Measurements from ENCODE around the gene FAM83F. TPM values are rescaled to one million over a fixed set of nuclear protein-coding genes. Genes with fewer than 3 reads are reported as not detected.

The FAM83F gene
- total and polyA plus RNA-seq, 2 donors (not counting 1 experiment from before 2014, with no cell fraction given): 0.10 TPM; not detected in 1

DNA sequence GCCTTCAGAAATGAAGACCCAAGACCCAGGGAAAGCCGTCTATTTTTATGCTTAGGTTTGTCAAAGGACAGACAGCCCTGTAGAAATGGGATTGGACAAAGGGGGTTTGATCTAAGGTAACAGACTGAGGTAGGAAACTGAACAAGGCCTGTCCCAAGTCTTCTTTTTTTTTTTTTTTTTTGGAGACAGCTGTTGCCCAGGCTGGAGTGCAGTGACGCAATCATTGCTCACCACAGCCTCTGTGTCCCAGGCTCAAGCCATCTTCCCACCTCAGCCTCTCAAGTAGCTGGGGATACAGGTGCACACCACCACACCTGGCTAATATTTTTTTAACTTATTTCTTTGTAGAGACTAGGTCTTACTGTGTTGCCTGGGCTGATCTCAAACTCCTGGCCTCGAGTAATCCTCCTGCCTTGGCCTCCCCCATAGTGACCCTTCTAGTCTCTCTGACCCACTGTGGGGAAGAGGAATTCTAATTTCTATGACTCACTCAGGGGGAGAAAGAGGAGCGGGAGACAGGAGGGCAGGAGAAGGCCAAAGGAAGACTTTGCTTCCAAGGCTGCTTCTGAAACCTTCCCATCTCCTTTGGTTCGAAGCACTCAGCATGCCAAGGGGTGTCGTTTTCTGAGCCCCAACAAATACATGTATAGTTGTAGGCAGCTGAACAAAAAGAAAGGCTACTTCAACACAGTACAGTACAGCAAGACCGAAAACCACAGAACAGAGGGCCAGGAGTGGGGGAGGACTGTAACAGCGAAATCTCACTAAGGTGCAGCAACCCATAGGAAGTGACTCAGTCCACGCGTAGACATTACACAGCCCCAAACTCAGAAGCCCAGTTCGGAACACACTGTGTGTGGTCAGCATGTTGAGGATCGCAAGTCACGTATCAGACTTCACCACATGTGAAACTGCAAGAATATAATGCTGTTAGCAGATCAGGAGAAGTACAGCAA is 33.7 kb upstream of the FAM83F start:
- H3K27ac Mint-ChIP-seq: no peak overlapping the region
- H3K9ac ChIP-seq (ENCODE audit: low read length): no peak overlapping the region
- intact Hi-C loops (cut with micrococcal nuclease): no loop called here

More for the DNA sequence above, 33.7 kb upstream of the FAM83F start:
- ATAC-seq (ENCODE audit: low read depth) (no peak), DNase-seq (no peak)
- no peaks in the 10 kb centered on the region for H4K20me1 ChIP-seq (ENCODE audit: control insufficient read depth, insufficient read depth, low read length, poor library complexity, severe bottlenecking)
- H3K36me3 ChIP-seq (replicated peaks in 1 of 2; ENCODE audit: control extremely low read depth in 1 of 2, control insufficient read depth in 1 of 2, extremely low read depth in 1 of 2, insufficient read depth in 2 of 2, low read length in 1 of 2): peaks cover 0 to 37% of the 10 kb centered on the region in 2 experiments
- H3K27me3 ChIP-seq (replicated peaks in 1 of 4; ENCODE audit: control extremely low read depth in 1 of 4, control insufficient read depth in 3 of 4, insufficient read depth in 4 of 4, low read length in 3 of 4): no peaks in the 10 kb centered on the region
- no peaks in the 10 kb centered on the region for H3K9me3 ChIP-seq (ENCODE audit: control extremely low read depth in 1 of 3, control insufficient read depth in 2 of 3, insufficient read depth in 1 of 3, low read length in 2 of 3)
- Mint-ChIP-seq H3K9me3 (ENCODE audit: insufficient read depth) (no peaks in the 10 kb centered on the region), H3K27me3 (peaks cover 27% of the 10 kb centered on the region), H3K4me1 (peaks cover 33% of the 10 kb centered on the region), H3K4me3 (no peak overlapping the region)
- H3K4me1 ChIP-seq (ENCODE audit: control insufficient read depth in 2 of 2, insufficient read depth in 2 of 2, low read length in 2 of 2): peaks cover 11 to 18% of the 10 kb centered on the region in 2 donors
- H3K4me3 ChIP-seq (ENCODE audit: control extremely low read depth in 1 of 5, extremely low read depth in 1 of 5, insufficient read depth in 1 of 5, low read depth in 2 of 5, low read length in 4 of 5): no peak overlapping the region
- H3K4me2 ChIP-seq (replicated peaks; ENCODE audit: low read depth, low read length, poor library complexity, severe bottlenecking): no peak overlapping the region
- H3K27ac ChIP-seq (ENCODE audit: low read length in 2 of 2): no peak overlapping the region
- WGBS (ENCODE audit: insufficient coverage): 49% methylated on average over 5 of the region's 13 CpGs
- POLR2A ChIA-PET: no interaction called here
- H3K79me2 ChIP-seq (ENCODE audit: control insufficient read depth, insufficient read depth, low read length): peaks cover 5% of the 10 kb centered on the region
- H2AFZ ChIP-seq (ENCODE audit: insufficient read depth, low read depth, low read length, poor library complexity, severe bottlenecking): no peak overlapping the region
- CTCF ChIA-PET: interaction anchor here (1.8 kb wide), 1 partner anchor 8 kb away, joined by 4 read pairs; no protein-coding TSS in a partner anchor
- TF ChIP-seq, protein P1, sequence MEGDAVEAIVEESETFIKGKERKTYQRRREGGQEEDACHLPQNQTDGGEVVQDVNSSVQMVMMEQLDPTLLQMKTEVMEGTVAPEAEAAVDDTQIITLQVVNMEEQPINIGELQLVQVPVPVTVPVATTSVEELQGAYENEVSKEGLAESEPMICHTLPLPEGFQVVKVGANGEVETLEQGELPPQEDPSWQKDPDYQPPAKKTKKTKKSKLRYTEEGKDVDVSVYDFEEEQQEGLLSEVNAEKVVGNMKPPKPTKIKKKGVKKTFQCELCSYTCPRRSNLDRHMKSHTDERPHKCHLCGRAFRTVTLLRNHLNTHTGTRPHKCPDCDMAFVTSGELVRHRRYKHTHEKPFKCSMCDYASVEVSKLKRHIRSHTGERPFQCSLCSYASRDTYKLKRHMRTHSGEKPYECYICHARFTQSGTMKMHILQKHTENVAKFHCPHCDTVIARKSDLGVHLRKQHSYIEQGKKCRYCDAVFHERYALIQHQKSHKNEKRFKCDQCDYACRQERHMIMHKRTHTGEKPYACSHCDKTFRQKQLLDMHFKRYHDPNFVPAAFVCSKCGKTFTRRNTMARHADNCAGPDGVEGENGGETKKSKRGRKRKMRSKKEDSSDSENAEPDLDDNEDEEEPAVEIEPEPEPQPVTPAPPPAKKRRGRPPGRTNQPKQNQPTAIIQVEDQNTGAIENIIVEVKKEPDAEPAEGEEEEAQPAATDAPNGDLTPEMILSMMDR (IDR thresholded peaks at IDR 0.05): no peak
- TF ChIP-seq EZH2 (IDR thresholded peaks at IDR 0.05; ENCODE audit: borderline replicate concordance, insufficient read depth, low read depth, low read length, poor library complexity, severe bottlenecking): no peak
